Activated T-helper 9 cell treated with anti-CD3 and anti-CD28 coated beads, Interleukin-2, amount 50 U/mL, for 16 hours (primary cell): ENCODE data around the gene SURF4.

Source experiments
- DNase-seq: peaks from one replicate; pipeline ENCODE4 v3.0.0-alpha.2; 2020; ENCODE audit warnings: low read depth

Gene SURF4

DNA sequence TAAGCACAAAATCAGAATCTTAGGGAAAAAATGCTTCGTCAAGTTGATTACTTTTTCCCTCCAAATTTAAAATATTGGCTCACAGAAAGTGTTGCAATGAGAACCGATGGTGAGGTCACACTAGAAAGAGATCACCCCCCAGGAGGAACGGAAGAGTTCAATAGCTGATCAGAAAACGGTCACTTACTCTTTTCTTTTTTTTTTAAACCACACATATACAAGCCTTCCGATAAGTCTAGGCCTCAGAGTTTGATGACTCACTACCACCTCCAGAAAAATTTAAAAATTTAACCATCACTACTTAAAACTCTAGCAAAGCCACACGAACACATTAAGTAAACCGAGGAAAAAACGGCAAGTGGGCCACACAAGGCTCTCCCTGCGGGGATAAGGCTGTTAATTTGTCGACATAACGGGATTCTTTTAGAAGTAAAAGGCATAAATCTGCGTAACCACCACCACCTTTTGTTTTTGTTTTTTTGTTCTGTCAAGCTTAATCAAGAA, 1.2 kb downstream of the SURF4 start:
- DNase-seq: no peak

DNA sequence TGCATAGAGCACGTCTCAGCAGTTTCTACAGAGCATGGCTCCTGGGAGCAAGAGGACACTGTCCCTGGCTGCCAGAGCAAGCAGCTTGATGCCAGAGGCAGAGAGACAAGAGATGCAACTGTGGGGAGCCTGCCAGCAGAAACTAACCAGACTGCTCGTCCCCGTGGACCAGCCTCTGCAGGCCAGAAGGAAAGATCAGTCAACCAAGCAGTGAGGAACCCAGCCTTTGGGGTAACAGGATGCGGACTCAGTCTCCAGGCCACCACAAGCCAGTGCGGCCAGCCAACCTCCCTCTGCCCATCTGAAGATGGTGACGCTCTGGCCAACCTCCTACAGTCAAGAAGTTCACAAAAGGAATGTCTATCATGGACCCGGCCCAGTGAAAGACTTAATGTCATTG, 3.7 kb downstream of the SURF4 start:
- no peak for DNase-seq

DNA sequence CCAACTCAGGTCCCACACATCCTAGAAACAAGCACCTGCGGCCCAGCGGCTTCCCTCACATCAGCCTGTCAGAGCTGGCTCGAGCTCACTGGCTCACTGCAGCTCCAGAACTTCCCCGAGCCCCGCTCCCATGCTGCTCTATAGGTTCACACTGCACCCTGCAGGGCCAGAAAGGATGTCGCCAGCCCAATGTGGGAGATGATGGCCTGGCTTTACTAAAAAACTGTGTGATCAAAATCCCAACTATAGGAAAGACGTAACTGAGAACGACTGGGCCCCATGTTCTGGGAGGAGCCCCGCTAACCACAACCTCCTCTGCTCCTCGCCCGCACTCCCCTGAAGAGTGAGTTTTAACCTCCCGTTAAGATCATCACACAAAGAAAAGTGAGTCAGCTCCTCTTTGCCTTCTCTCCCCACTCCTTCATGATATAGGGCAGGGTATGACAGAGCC, 4.6 kb downstream of the SURF4 start:
- DNase-seq: peak; percentile 64

DNA sequence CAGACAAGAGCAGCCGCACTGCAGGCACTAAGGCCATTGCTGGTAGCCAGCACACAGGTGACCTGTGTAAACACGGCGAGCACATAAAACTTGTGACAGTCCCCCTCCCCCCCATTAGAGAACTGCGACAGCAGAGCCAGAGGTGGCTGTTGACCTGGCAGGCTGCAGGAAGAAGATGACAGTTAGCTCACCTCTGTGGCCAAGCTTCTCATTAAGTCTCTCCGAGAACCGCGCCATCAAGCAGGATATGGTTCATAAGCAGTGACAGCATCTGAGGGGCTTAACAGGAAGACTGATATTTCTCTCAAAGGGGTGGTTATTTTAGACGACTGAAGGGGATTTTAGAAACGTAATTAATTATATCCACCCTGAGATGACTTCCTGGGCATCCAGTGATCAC, 5.2 kb downstream of the SURF4 start:
- DNase-seq: no peak

DNA sequence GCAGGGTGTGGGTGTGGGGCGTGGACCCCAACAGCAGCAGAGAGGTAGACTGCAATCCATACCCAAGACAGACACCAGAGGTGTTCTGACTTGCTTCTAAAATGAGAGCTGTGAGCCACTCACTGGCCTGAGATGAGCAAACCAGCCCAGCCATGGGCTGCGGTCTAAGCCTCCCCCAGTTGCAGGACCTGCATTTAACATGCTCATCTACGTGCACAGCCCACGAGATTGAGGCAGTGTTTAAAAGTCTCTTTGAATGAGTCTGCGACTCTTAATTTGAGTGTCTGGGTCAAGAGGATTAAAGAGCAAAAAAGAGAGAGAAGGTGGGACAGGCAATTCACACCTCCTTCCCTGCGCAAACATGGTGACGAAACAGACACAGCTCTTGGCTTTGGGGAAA, 5.9 kb downstream of the SURF4 start:
- DNase-seq: no peak

DNA sequence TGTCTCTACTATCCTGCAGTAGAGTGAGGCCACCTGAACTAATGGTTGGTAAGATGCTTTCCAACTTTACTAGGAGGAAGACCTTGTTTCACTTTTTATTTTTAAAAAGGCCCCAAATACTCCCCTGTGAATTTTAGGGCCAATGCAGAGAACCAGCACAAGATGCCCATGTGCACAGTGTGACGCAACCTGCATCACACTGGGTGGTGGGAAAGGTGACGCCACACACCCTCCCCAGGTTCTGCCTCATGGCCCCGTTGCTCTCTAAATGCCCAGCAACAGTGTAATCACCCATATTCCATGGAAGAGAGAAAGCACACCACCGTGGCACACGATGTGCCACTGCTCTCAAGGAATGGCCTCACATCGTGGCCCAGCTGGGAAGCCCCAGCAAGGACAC, 6.4 kb downstream of the SURF4 start:
- DNase-seq: no peak

DNA sequence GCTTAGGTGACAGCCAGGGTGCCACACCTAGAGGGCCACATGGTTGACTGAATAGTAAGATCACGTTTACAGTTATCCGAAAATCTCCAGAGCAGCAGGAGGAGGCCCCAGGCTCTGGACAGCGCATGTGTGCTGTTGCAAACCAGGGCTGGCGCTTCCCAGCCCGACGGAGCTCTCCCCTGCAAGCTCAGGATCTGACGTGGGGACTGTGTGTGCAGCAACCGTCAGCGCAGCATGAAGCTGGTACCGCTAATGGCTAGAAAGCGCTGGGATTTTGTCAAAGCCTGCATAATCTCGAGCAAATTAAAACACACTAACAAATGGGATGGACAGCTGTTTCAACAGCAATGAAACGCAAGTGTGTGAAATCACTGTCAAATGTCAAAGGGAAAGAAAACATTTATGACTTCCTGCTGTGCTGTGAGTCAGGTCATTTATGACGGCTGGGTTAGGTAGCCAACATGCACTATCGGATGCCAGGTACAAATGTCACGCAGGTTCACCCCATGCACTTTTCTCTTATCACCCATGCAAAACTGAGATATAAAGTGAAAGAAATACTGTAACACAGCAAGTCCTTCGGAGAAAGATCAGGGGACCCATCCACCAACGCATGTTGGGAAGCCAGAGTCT, 7.5 kb downstream of the SURF4 start:
- DNase-seq: no peak

DNA sequence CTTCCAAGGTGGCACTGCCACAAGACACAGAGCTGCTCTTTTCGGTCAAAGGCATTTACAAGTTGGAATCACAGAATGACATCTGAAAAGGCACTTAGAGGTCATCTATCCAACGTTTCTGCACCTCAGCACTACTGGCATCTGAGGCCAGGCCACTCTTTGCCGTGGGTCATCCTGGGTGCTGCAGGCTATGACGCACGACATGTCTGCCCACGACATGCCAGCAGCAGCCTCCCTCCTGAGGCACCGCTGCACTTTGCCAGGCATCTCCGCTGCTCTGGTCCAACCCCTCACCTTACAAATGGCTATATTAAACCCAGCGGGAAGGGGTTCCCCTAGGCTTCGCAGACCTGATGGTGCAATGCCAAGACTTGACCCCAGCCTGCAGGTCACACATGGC, 8.1 kb downstream of the SURF4 start:
- no peak for DNase-seq

DNA sequence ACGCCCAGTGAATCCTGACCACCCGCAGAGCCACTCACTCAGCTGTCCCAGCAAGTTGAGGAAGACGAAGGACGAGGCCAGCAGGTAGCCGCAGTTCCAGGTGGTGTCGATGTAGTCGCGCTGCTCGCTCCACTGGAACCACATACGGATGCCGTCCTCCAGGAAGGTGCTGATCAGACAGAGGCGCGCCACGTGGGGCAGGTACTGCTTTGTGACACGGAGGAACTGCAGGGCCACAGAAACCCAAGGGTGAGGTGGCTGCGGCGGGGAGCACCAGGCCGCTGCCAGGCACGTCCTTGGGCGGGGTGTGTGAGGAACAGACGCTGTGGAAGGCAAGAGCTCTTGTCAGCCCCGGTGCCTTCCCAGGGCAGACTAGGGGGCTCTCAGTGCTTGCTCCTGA, 8.6 kb downstream of the SURF4 start:
- no peak for DNase-seq

DNA sequence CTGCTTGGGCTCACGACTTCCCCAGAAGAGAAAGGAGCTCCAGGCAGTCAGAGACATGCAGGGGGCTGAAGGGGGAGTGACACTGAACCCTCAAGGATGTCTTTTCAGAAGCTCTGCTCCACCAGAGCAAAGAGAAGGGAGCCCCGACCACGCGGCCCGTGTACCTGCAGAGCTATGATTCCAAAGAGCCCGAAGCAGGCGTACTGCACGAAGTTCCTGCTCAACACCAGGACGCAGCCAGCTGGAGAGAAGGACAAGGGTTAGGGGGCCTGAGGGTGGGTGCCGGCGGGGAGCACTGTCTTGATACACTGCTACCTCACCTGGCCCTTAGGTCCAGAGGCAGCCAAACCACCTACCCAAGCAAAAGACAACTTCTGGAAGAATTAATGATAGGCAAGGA, 9.4 kb downstream of the SURF4 start:
- DNase-seq: no peak

DNA sequence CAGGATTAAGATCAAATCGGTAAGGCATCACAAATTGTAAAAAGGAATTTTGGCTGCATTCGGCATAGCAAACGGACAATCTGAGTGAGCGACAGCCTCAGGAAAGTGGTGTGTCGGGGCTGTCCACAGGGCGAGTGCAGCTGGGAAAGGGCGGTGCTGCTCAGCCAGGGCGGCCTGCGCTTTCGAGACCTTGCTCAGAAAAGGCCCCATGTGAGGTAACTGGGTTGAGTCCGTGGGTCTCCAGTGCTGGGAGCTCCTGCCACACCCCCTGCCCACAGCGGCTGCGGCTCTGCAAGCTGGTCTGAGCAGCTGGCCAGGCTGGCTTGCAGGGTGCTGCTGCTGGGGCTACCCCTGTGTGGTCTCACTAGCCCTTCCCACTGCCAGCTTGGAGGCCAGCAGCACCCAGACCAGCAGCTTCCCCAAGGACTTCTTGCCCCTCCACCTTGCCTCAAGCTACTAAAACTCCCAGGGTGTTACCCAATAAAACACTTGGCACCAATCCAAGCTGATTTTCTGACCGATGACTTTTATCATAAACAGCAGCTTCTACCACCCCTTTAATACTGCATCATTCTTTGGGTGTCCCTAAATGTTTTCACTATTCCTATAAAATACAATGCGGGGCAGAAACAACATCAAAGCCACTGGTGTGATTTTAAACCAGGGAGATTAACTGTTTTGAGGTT, 13.4 kb downstream of the SURF4 start:
- no peak for DNase-seq

DNA sequence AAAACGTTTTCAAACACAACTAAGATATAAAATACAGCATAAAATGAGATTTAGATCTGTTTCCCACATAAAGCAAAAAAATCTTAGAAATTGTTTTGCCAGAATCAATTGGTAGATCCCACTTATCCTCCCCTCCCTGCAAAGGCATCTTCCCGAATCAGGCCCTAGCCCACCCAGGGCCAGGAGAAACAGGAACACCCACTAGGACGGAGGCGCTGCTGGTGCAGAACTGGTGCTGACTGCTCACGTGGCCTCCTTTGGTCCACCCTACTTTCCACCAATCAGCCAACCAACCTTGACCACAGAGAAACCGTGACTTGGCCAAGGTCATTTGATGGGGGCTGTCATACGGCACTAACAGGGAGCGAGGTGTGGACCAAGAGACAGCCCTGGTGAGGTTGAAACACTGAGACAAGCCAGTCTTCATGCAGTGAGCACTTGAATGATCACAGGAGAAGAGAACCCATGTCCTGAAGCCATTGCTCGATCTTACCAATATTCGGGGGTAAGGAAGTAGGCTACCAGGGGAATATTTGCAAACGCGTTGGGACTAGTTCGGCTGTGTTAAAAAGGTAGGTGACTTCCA, 14.3 kb downstream of the SURF4 start:
- DNase-seq: no peak

DNA sequence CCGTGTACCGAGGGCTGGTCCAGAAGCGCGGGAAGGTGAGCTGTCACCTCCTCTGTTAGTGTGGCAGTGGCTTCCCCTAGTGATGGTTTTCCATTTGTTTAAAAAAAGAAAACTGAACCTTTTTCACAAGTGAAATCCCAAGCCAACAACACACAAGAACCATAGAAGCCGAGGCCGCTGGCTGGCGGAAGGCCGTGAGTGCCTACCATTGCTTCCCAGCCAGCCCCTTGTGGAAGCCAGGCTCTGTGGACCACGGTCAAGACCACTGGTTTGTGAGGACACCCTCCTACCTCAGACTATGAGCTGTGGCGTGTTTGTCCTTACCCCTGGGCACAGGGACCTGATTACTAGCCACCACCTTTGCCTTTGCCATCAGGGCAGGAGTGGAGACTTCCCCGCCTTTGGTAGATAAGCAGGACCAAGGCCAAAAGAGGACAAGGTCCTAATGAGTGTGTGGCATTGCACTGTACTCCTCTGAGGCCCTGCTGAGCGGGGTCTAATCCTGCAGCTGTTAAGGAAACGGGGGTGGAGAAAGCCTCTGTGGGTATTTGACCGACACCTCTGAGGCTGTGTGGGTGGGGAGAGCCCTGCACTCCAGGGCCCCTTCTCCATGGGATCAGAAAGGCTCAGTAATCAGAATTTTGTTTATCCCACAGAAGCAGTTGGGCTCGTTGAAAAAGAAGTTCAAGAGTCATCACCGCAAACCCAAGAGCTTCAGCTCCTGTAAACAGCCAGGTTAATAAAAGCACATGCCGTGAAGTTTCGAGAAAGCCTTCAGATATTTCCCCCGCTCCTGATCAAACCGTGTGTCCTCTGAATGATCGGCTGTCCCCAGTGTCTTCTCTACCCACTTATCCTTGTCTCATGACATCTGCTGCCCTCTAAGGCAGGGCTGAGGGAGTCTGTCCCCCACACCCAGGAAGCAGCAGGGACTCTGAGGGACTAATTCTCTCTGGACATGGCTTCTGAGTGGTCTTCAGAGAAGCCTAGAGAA, 15.2 kb downstream of the SURF4 start:
- DNase-seq: no peak

DNA sequence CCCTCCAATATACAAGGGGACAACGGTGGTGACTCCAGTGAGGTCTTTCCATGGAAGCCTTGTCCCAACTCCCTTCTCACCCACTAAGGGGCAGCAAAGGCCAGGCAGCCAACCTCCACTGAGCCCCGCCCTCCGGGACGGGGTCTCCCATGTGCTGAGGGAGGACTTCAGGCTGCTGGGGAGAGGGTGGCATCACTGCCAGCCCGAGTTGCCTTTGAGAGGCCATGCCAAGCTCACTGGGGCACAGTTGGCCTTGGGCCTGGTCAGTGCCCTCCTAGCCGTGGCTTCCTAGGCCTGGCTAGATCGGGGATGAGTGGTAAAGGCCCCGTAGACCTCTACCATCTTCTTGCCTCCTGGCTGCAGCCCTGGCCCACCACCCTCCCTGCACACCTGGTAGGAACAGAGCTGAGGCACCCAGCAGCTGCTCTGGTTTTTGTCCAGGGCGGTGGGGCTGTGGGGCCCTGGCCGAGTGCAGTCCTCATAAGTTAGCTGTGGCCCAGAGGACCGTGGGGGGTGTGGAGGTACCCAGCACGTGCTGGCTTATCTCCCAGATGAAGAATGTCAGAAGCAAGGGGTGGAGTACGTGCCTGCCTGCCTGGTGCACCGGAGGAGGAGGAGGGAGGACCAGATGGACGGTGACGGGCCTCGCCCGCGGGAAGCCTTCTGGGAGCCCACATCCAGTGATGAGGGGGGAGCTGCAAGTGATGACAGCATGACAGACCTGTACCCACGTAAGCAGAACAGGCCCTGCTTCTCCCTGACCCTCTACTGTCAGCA, 16.3 kb downstream of the SURF4 start:
- no peak for DNase-seq

DNA sequence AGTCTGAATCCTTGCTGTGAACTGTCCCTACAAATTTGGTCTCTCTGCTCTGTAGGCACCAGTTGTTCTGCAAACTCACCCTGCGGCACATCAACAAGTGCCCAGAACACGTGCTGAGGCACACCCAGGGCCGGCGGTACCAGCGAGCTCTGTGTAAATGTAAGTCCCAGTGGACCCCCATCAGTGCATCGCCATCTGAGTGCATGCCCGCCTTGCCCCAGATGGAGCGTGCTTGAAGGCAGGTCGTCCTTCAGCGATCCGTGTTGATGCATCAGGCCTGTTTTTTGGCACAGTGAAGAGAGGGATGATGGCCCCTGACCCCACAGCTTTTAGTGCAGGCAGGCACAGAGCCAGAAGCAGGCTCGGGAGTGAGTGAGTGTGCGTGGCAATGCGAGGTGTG, 18.2 kb downstream of the SURF4 start:
- no peak for DNase-seq

DNA sequence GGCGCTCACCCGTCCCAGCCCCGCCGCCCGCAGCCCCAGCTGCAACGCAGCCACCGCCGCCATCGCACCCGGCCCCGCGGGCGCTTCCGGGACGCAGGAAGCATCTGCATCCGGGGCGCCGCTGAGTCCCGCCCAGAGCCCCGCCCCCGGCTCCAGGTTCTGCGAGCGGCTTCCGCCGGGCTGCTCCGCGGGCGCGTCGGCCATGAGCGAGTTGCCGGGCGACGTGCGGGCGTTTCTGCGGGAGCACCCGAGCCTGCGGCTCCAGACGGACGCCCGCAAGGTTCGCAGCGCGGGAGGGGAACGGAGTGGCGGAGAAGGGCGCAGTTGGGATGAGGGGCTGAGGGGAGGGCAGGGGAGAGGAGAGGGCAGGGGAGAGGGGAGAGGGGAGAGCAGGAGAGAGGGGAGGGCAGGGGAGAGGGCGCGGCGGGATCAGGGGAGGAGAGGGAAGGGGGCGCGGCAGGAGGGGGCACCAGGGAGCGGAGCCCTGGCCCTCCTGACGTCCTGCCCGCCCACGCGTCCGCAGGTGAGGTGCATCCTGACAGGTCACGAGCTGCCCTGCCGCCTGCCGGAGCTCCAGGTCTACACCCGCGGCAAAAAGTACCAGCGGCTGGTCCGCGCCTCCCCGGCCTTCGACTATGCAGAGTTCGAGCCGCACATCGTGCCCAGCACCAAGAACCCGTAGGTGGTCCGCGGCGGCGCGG, 19.3 kb downstream of the SURF4 start, which contains the start of the genes SURF1 and SURF2:
Gene SURF1 (minus strand): TSS at position 97 of the 701 bp plus-strand sequence. CDS start 34 bp downstream, at position 63.
Gene SURF2 (plus strand): TSS at position 160 of the 701 bp plus-strand sequence. CDS start 43 bp downstream, at position 203.
- peak; percentile 88 for DNase-seq

DNA sequence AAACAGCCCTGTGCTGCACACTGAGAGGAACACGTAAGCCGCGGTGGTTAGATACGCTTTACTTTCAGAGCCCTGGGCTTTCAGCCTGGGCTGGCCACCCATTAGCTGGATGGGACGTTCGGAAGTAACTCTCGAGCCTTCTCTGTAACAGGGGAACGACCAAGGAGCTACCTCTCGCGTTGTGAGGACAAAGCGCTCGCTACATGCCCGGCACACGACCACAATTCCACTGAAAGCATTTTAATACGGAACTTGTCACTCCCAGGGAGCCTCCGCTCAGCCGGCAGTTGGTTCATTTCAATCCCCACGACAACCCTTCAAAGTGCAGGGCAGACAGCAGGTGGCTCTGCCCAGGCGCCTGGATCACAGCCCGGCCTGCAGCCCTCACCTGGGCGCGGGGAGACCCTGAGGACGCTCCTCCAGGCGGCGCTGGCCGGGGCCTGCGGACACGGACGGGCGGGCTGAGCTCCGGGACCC, 19.9 kb downstream of the SURF4 start:
- no peak for DNase-seq

DNA sequence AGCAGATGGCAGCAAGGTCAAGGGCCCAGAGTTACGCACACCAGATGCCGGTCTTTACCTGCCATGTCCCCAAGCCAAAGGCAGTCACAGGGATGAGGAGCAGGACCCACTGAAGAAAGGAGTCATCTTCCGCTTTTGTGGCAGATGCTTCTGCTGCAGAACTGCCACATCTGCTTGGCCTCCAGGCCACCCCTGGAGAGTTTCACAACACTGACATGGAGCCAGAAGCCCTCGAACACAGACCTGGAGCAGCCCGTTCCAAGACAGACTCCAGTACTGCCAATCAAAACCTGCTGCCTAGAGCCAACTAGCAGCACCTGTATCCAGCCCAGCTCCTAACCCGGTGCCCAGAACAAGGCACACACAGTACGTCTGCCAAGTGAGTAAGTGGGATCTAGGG, 21.1 kb downstream of the SURF4 start:
- no peak for DNase-seq

DNA sequence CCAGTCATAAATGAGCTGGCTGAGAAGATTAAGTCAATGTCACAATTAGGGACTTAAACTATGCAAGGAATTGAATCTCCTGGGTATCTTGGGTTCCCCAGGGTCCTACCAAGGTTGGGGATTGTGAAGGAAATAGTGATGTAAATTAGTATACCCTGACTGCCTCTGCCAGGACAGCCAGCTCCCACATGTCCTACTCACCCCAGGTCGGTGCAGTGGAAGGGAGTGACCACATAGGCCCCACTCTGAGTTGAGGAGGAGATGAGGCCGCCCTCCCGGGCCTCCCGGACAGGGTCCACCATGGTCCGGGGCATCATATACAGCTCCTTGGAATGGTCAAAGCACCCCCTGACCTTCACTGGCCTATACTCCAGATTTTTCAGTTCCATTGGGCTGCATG, 22.3 kb downstream of the SURF4 start:
- DNase-seq: no peak

DNA sequence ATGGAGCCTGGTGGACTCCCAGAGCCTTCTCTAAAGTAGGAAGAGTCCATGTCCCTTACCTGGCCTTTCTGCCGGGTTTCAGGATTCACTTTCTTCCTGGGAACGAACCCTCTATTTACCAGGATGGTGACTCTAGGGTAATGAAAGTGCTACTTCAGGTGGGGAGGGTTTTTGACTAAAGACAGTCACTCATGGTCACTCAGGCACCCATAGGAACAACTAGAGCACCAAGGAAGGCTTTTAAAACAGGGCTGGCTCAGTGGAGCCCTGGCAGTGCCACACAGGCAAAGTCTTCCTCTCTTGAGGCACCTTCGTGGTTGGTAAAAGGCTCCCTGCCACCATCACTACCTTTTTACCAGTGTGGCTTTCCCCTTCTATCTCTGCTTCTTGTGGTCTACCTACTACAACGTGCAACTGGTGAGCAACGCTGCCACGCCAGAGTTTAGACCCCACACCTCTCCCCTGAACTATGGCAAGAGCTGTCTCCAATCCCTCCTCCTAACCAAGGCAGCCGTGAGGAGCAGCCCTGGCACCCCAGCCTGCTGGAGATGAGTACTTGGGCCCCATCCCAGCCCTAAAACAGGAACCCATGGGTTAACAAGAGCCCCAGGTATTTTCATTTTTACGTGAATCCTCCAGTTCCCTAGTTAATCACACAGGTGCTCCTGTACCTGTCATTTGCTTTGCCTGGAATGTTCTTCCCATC, 23.1 kb downstream of the SURF4 start:
- DNase-seq: no peak
